ENCODE results near the gene ZCCHC24. TPM values are rescaled to one million over a fixed set of nuclear protein-coding genes. Genes with fewer than 3 reads are reported as not detected.

The ZCCHC24 gene
- total RNA-seq, 4 donors from 2014 or later = 15.6 to 41.1 (median 22.5) TPM

DNA sequence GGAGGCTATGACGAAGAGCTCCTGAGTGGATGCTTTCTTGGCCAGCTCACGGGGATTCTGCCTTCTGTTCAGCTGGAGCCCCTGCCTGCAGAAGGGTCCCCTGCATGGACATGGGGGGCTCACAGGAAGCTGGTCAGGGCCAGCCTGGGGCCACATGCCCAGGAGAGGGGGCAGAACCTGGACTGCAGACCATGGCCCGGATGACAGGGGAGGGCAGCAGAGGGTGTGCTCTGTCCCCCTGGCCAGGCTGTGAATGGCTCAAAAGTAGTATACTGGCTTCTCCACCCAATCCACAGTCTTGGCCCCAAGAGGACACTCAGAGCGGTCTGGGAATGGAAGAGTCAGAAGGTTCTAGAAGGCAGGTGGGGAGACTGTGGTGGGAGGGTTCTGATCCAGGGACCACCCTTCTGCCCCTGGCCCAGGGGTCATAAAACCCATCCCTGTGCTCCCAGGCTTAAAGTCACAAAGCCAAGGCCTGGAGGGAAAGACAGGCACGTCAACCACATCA lies 57.9 kb downstream of the ZCCHC24 start:
- H3K4me3 ChIP-seq = no peak overlapping the region
- DNase-seq = peak; percentile 8
- H3K9me3 ChIP-seq = no peaks in the 10 kb centered on the region
- no peaks in the 10 kb centered on the region for H3K27me3 ChIP-seq
- H3K27ac ChIP-seq = peak overlapping the region; percentile 46 to 83 (median 68)
- intact Hi-C loops (cut with DNase I; ENCODE audit: low total_unique reads) = no loop called here
- in situ Hi-C loops (cut with MboI; ENCODE audit: low pct_ligation_motif_present in 1 of 4, low pct_unique_long_range_greater_than_20kb in 1 of 4, low sequenced_read_pairs in 3 of 4) = no loop called here
- peaks cover 10 to 19% (median 15%) of the 10 kb centered on the region in 4 donors for H3K4me1 ChIP-seq
- 78% methylated on average over 5 of the region's 5 CpGs; no CpG with 5 or more reads in 1 of the 2 donors for WGBS, 2 donors (ENCODE audit: low coverage in 1 of 2)
- TF ChIP-seq POLR2A (IDR thresholded peaks at IDR 0.05) (no peak), POLR2AphosphoS5 (IDR thresholded peaks at IDR 0.05) (no peak), EP300 (IDR thresholded peaks at IDR 0.05; ENCODE audit: low read depth) (no peak)
- TF ChIP-seq, protein P1, sequence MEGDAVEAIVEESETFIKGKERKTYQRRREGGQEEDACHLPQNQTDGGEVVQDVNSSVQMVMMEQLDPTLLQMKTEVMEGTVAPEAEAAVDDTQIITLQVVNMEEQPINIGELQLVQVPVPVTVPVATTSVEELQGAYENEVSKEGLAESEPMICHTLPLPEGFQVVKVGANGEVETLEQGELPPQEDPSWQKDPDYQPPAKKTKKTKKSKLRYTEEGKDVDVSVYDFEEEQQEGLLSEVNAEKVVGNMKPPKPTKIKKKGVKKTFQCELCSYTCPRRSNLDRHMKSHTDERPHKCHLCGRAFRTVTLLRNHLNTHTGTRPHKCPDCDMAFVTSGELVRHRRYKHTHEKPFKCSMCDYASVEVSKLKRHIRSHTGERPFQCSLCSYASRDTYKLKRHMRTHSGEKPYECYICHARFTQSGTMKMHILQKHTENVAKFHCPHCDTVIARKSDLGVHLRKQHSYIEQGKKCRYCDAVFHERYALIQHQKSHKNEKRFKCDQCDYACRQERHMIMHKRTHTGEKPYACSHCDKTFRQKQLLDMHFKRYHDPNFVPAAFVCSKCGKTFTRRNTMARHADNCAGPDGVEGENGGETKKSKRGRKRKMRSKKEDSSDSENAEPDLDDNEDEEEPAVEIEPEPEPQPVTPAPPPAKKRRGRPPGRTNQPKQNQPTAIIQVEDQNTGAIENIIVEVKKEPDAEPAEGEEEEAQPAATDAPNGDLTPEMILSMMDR (IDR thresholded peaks at IDR 0.05) = no peak
- no peaks in the 10 kb centered on the region for H3K36me3 ChIP-seq

- peak; percentile 5 for DNase-seq
- H3K4me3 ChIP-seq = no peak overlapping the region
- in situ Hi-C loops (cut with MboI; ENCODE audit: low pct_ligation_motif_present in 1 of 4, low pct_unique_long_range_greater_than_20kb in 1 of 4, low sequenced_read_pairs in 3 of 4) (no loop called here), intact Hi-C loops (cut with DNase I; ENCODE audit: low total_unique reads) (no loop called here)
- H3K27ac ChIP-seq = peak overlapping the region; percentile 46 to 83 (median 68)
- peaks cover 11 to 23% (median 17%) of the 10 kb centered on the region in 4 donors for H3K4me1 ChIP-seq
- no peaks in the 10 kb centered on the region for H3K9me3 ChIP-seq
- H3K36me3 ChIP-seq = no peaks in the 10 kb centered on the region
- no peaks in the 10 kb centered on the region for H3K27me3 ChIP-seq
- TF ChIP-seq EP300 (IDR thresholded peaks at IDR 0.05; ENCODE audit: low read depth) = no peak
- TF ChIP-seq POLR2AphosphoS5 (IDR thresholded peaks at IDR 0.05) = no peak
- TF ChIP-seq, protein P1 (IDR thresholded peaks at IDR 0.05) = no peak
- no peak for TF ChIP-seq POLR2A (IDR thresholded peaks at IDR 0.05)
- WGBS, 2 donors (ENCODE audit: low coverage in 1 of 2) = 70% methylated on average over 21 of the region's 24 CpGs; no CpG with 5 or more reads in 1 of the 2 donors
These were observed 58.6 kb downstream of the ZCCHC24 start for GRCh38 chr10:79386637-79387465.

DNA sequence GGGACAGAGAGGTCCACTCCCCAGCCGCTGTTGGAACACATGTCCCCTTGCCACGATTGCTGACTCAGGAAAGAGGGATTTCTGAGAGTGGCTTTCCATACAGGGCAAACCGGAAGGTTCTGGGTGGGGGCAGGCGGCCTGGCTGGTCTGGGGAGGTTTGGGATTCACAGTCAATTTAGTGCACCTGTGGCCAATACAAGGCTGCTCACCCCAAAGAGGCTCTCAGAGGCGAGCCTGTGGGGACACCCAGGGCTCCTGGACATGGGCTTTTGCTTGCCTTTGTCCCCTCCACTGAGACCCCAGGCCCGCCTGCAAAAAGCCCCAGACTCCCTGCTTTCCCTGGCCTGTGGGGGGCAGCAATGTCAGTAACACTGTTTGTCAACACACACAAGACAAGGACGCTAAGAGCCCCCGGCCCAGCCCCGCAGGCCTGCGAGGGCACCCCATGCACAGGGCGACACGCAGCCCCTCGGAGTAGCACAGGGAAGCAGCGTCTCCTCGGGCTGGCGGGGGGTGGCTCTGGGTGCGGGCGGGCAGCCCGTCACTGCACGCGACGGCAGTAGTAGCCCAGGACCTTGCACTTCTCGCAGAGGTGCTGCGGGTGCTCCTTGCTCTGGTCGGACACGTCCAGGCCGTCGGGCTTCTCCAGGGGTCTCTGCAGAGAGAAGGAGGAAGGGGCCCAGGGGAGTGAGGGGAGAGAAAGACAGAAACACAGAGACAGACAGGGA lies 59.5 kb downstream of the ZCCHC24 start:
- no peaks in the 10 kb centered on the region for H3K36me3 ChIP-seq
- peaks cover 11 to 24% (median 18%) of the 10 kb centered on the region in 4 donors for H3K4me1 ChIP-seq
- TF ChIP-seq EP300 (IDR thresholded peaks at IDR 0.05; ENCODE audit: low read depth) = no peak
- TF ChIP-seq POLR2AphosphoS5 (IDR thresholded peaks at IDR 0.05) = no peak
- TF ChIP-seq, protein P1 (IDR thresholded peaks at IDR 0.05) = no peak
- no peak for TF ChIP-seq POLR2A (IDR thresholded peaks at IDR 0.05)
- intact Hi-C loops (cut with DNase I; ENCODE audit: low total_unique reads) = no loop called here
- no peak for DNase-seq
- H3K27me3 ChIP-seq = no peaks in the 10 kb centered on the region
- H3K9me3 ChIP-seq = no peaks in the 10 kb centered on the region
- 89% methylated on average over 16 of the region's 28 CpGs; no CpG with 5 or more reads in 1 of the 2 donors for WGBS, 2 donors (ENCODE audit: low coverage in 1 of 2)
- peak overlapping the region; percentile 46 to 83 (median 68) for H3K27ac ChIP-seq
- in situ Hi-C loops (cut with MboI; ENCODE audit: low pct_ligation_motif_present in 1 of 4, low pct_unique_long_range_greater_than_20kb in 1 of 4, low sequenced_read_pairs in 3 of 4) = no loop called here
- no peak overlapping the region for H3K4me3 ChIP-seq

DNA sequence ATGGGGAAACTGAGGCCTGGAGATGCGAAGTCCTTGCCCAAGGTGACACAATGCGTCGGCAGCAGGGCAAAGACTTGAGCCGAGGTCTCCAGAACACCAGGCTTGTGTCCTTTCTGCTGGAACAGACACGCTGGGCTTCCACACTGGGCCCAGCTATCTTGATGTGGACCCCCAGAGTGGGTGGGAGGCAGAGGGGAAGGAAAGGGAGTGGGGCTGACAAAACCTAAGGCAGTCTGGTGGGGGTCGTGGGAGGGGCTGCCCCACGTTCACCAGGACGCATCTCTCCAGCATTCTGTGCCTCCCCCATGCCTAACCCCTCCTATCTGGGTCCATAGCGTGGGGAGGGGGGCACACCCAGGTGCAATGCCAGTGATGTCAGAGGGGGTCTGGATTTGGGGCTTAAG lies 60.0 kb downstream of the ZCCHC24 start:
- Histone ChIP-seq H3K9me3 (no peaks in the 10 kb centered on the region), H3K4me1 (peaks cover 15 to 24% (median 19%) of the 10 kb centered on the region in 4 donors), H3K4me3 (no peak overlapping the region), H3K36me3 (no peaks in the 10 kb centered on the region), H3K27me3 (no peaks in the 10 kb centered on the region), H3K27ac (no peak overlapping the region)
- intact Hi-C loops (cut with DNase I; ENCODE audit: low total_unique reads) (no loop called here), in situ Hi-C loops (cut with MboI; ENCODE audit: low pct_ligation_motif_present in 1 of 4, low pct_unique_long_range_greater_than_20kb in 1 of 4, low sequenced_read_pairs in 3 of 4) (no loop called here)
- TF ChIP-seq, protein P1 (IDR thresholded peaks at IDR 0.05) = no peak
- no peak for TF ChIP-seq POLR2AphosphoS5 (IDR thresholded peaks at IDR 0.05)
- no peak for TF ChIP-seq EP300 (IDR thresholded peaks at IDR 0.05; ENCODE audit: low read depth)
- TF ChIP-seq POLR2A (IDR thresholded peaks at IDR 0.05) = no peak
- 82% methylated on average over 9 of the region's 9 CpGs; no CpG with 5 or more reads in 1 of the 2 donors for WGBS, 2 donors (ENCODE audit: low coverage in 1 of 2)
- no peak for DNase-seq
